HEK293 (cell line): ENCODE results near the gene CHSY1.

Source experiments
- CTCF ChIA-PET: fragments of 350-600 bp; formaldehyde crosslinking; extraction: SDS; loops from one replicate; lab custom pipeline; 2021; ENCODE audit warnings: antibody characterized with exemption; lab: Yijun Ruan, JAX
- POLR2A ChIA-PET: fragments of 300-600 bp; formaldehyde crosslinking; extraction: SDS; loops from one replicate; lab custom pipeline; 2020; ENCODE audit warnings: antibody characterized with exemption, inconsistent platforms; lab: Yijun Ruan, JAX
- H3K27ac ChIP-seq: fragments of 200-500 bp; sonication (Bioruptor generic); 2 replicates; pipeline ENCODE4 v1.5.1; 2014; ENCODE audit warnings: low read depth, low read length, control low read depth, inconsistent platforms; ENCODE audit errors: extremely low read depth
- H3K36me3 ChIP-seq, 2 experiments: fragments of 200-500 bp in 1 of 2; sonication (Bioruptor generic) in 1 of 2; 1 replicate in 1 of 2; 2 replicates in 1 of 2; pipeline ENCODE4 v1.5.1; 2014 to 2017; ENCODE audit warnings: inconsistent platforms in 2 of 2, low read length in 2 of 2; ENCODE audit not compliant: control insufficient read depth in 2 of 2, insufficient read depth in 1 of 2
- H3K4me1 ChIP-seq: fragments of 200-500 bp; sonication (Bioruptor generic); 2 replicates; pipeline ENCODE4 v1.5.1; 2014; ENCODE audit warnings: mild to moderate bottlenecking, low read length, inconsistent platforms; ENCODE audit not compliant: control insufficient read depth, insufficient read depth
- H3K4me3 ChIP-seq: 2 replicates; pipeline ENCODE4 v1.5.1; 2011; ENCODE audit warnings: low read depth, mild to moderate bottlenecking, control low read depth, low read length, moderate library complexity
- H3K9me3 ChIP-seq: fragments of 200-500 bp; sonication (Bioruptor generic); 2 replicates; pipeline ENCODE4 v1.5.1; 2014; ENCODE audit warnings: low read depth, low read length, inconsistent platforms; ENCODE audit not compliant: control insufficient read depth, insufficient read depth
- HOXC10 ChIP-seq: sonication (generic); formaldehyde crosslinking; IDR thresholded peaks from 2 replicates; pipeline ENCODE4 v1.8.1; 2023; ENCODE audit warnings: mild to moderate bottlenecking, missing genetic modification reagents
- KLF16 ChIP-seq: fragments of 450-650 bp; formaldehyde crosslinking; IDR thresholded peaks from 2 replicates; pipeline ENCODE4 v1.5.1; 2017; ENCODE audit warnings: missing biosample characterization, missing genetic modification characterization
- KLF9 ChIP-seq: fragments of 450-650 bp; formaldehyde crosslinking; IDR thresholded peaks from 2 replicates; pipeline ENCODE4 v1.5.1; 2016; ENCODE audit warnings: missing biosample characterization, missing genetic modification characterization, low read depth
- PRDM6 ChIP-seq: fragments of 450-650 bp; formaldehyde crosslinking; IDR thresholded peaks from 2 replicates; pipeline ENCODE4 v1.5.1; 2017; ENCODE audit warnings: missing biosample characterization, missing genetic modification characterization
- SCRT1 ChIP-seq: fragments of 450-650 bp; formaldehyde crosslinking; IDR thresholded peaks from 2 replicates; pipeline ENCODE4 v1.5.1; 2016; ENCODE audit warnings: missing biosample characterization, missing genetic modification characterization, borderline replicate concordance
- SETDB1 ChIP-seq: IDR thresholded peaks from one replicate; pipeline ENCODE4 v1.6.1; 2017; ENCODE audit warnings: mild to moderate bottlenecking, low read length, moderate library complexity, mixed read lengths; ENCODE audit not compliant: insufficient read length
- SP3 ChIP-seq: fragments of 450-650 bp; formaldehyde crosslinking; IDR thresholded peaks from 2 replicates; pipeline ENCODE4 v1.5.1; 2016; ENCODE audit warnings: missing biosample characterization, missing genetic modification characterization
- ZBTB48 ChIP-seq: fragments of 450-650 bp; formaldehyde crosslinking; IDR thresholded peaks from 2 replicates; pipeline ENCODE4 v1.5.1; 2016; ENCODE audit warnings: missing biosample characterization, missing genetic modification characterization
- ZNF10 ChIP-seq: fragments of 450-650 bp; formaldehyde crosslinking; IDR thresholded peaks from 2 replicates; pipeline ENCODE4 v1.5.1; 2017; ENCODE audit warnings: missing biosample characterization, missing genetic modification characterization
- ZNF146 ChIP-seq: fragments of 450-650 bp; formaldehyde crosslinking; IDR thresholded peaks from 2 replicates; pipeline ENCODE4 v1.5.1; 2016; ENCODE audit warnings: missing biosample characterization, missing genetic modification characterization
- ZNF148 ChIP-seq: fragments of 450-650 bp; formaldehyde crosslinking; IDR thresholded peaks from 2 replicates; pipeline ENCODE4 v1.5.0; 2017; ENCODE audit warnings: missing biosample characterization, missing genetic modification characterization, borderline replicate concordance
- ZNF16 ChIP-seq: fragments of 450-650 bp; formaldehyde crosslinking; IDR thresholded peaks from 2 replicates; pipeline ENCODE4 v1.5.1; 2016; ENCODE audit warnings: low read depth, missing biosample characterization, missing genetic modification characterization
- ZNF18 ChIP-seq: fragments of 450-650 bp; formaldehyde crosslinking; IDR thresholded peaks from 2 replicates; pipeline ENCODE4 v1.5.1; 2016; ENCODE audit warnings: missing biosample characterization, missing genetic modification characterization
- ZNF239 ChIP-seq: fragments of 450-650 bp; formaldehyde crosslinking; IDR thresholded peaks from 2 replicates; pipeline ENCODE4 v1.5.1; 2016; ENCODE audit warnings: missing biosample characterization, missing genetic modification characterization
- ZNF24 ChIP-seq: fragments of 450-650 bp; formaldehyde crosslinking; IDR thresholded peaks from 2 replicates; pipeline ENCODE4 v1.5.1; 2016; ENCODE audit warnings: missing biosample characterization, missing genetic modification characterization
- ZNF248 ChIP-seq: fragments of 450-650 bp; formaldehyde crosslinking; IDR thresholded peaks from 2 replicates; pipeline ENCODE4 v1.5.1; 2017; ENCODE audit warnings: missing biosample characterization, missing genetic modification characterization
- ZNF26 ChIP-seq: fragments of 450-650 bp; formaldehyde crosslinking; IDR thresholded peaks from 2 replicates; pipeline ENCODE4 v1.5.1; 2016; ENCODE audit warnings: missing biosample characterization, missing genetic modification characterization
- ZNF266 ChIP-seq: fragments of 450-650 bp; formaldehyde crosslinking; IDR thresholded peaks from 2 replicates; pipeline ENCODE4 v1.5.1; 2016; ENCODE audit warnings: missing biosample characterization, missing genetic modification characterization, low read depth
- ZNF335 ChIP-seq: fragments of 450-650 bp; formaldehyde crosslinking; conservative IDR thresholded peaks from 2 replicates; pipeline ENCODE4 v1.5.1; 2016; ENCODE audit warnings: missing biosample characterization, missing genetic modification characterization
- ZNF501 ChIP-seq: fragments of 450-650 bp; formaldehyde crosslinking; IDR thresholded peaks from 2 replicates; pipeline ENCODE4 v1.5.1; 2016; ENCODE audit warnings: missing biosample characterization, missing genetic modification characterization
- ZNF518A ChIP-seq: fragments of 450-650 bp; formaldehyde crosslinking; conservative IDR thresholded peaks from 2 replicates; pipeline ENCODE4 v1.5.1; 2016; ENCODE audit warnings: low read depth, missing biosample characterization, missing genetic modification characterization
- ZNF571 ChIP-seq: fragments of 450-650 bp; formaldehyde crosslinking; IDR thresholded peaks from 2 replicates; pipeline ENCODE4 v1.5.0; 2017; ENCODE audit warnings: missing biosample characterization, missing genetic modification characterization
- ZNF580 ChIP-seq: fragments of 450-650 bp; formaldehyde crosslinking; IDR thresholded peaks from 2 replicates; pipeline ENCODE4 v1.5.1; 2016; ENCODE audit warnings: missing biosample characterization, missing genetic modification characterization
- ZNF624 ChIP-seq: fragments of 450-650 bp; formaldehyde crosslinking; IDR thresholded peaks from 2 replicates; pipeline ENCODE4 v1.5.1; 2017; ENCODE audit warnings: missing biosample characterization, missing genetic modification characterization
- ZNF792 ChIP-seq: fragments of 450-650 bp; formaldehyde crosslinking; IDR thresholded peaks from 2 replicates; pipeline ENCODE4 v1.5.1; 2016; ENCODE audit warnings: missing biosample characterization, missing genetic modification characterization
- ZSCAN30 ChIP-seq: fragments of 450-650 bp; IDR thresholded peaks from 2 replicates; pipeline ENCODE4 v1.5.1; 2018; ENCODE audit warnings: missing biosample characterization, mild to moderate bottlenecking, missing genetic modification characterization, moderate library complexity
- ZXDB ChIP-seq: fragments of 450-650 bp; formaldehyde crosslinking; IDR thresholded peaks from 2 replicates; pipeline ENCODE4 v1.5.1; 2016; ENCODE audit warnings: missing biosample characterization, missing genetic modification characterization

CHSY1 gene

GRCh38 chr15:101127506-101128076, 124.3 kb downstream of the CHSY1 start:
- Histone ChIP-seq H3K27ac (peak overlapping the region; percentile 79), H3K4me1 (peaks cover 14% of the 10 kb centered on the region), H3K36me3 (no peaks in the 10 kb centered on the region), H3K4me3 (no peak overlapping the region), H3K9me3 (no peaks in the 10 kb centered on the region)
- ChIA-PET CTCF (interaction anchor here (1.2 kb wide), 1 partner anchor 26 kb away, joined by 9 read pairs; no protein-coding TSS in a partner anchor), POLR2A (no interaction called here)
- peak; percentile 59 for TF ChIP-seq ZNF335 (tag by site-specific recombination)
- no peak for TF ChIP-seq ZNF792 (tag by site-specific recombination)
- TF ChIP-seq ZNF24 (tag by site-specific recombination) = no peak
- no peak for TF ChIP-seq KLF16
- TF ChIP-seq SP3 (tag by site-specific recombination) = no peak
- peak; percentile 59; the same call in 1 of the 2 replicates for TF ChIP-seq ZXDB
- peak; percentile 15; the same call in 1 of the 2 replicates for TF ChIP-seq ZBTB48 (tag by site-specific recombination)
- no peak for TF ChIP-seq ZNF26 (tag by site-specific recombination)
- TF ChIP-seq ZNF624 (tag by site-specific recombination) = no peak
- TF ChIP-seq KLF9 (tag by site-specific recombination) = no peak
- TF ChIP-seq ZNF518A (tag by site-specific recombination) = 0 out of 2 replicates have a peak, but pooled peaks have one; percentile 11
- TF ChIP-seq ZNF239 (tag by site-specific recombination) = no peak
- TF ChIP-seq ZNF248 (tag by site-specific recombination) = no peak
- TF ChIP-seq ZSCAN30 (tag by site-specific recombination) = no peak
- no peak for TF ChIP-seq ZNF266 (tag by site-specific recombination)
- TF ChIP-seq PRDM6 (tag by site-specific recombination) = peak; percentile 98
- no peak for TF ChIP-seq ZNF580 (tag by site-specific recombination)
- TF ChIP-seq ZNF10 = no peak
- TF ChIP-seq ZNF571 = no peak
- TF ChIP-seq ZNF146 = no peak
- TF ChIP-seq ZNF501 (tag by site-specific recombination) = no peak
- TF ChIP-seq ZNF16 = no peak
- no peak for TF ChIP-seq ZNF148 (tag by site-specific recombination)
- no peak for TF ChIP-seq SCRT1 (tag by site-specific recombination)
- no peak for TF ChIP-seq SETDB1
- no peak for TF ChIP-seq ZNF18
- no peak for TF ChIP-seq HOXC10 (CRISPR knock-in tag)
